ENCODE measurements around the gene CORO1A.

CORO1A gene

DNA sequence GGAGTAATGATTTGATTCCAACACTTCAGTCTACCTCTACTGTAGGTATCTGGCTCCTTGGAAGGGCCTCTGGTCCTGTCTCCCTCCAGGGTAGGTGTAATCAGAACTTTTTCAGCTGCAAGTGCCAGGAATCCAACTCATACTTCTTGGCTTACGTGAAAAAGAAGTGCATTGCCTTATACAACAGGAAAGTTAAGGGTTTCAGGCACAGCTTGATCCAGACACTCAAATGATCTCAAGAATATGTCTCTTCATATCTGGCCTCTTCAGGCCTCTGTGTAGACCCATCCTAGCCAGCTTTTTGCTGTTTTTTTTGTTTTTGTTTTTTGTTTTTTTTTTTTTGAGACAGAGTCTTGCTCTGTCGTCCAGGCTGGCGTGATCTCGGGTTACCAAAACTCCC is 4.2 kb upstream of the CORO1A start:
- Histone ChIP-seq H3K4me3 (replicated peaks; ENCODE audit: low read depth, low read length) (no peak overlapping the region), H3K36me3 (ENCODE audit: control insufficient read depth, insufficient read depth, low read length) (0 out of 2 replicates have a peak, but pooled peaks cover 1% of the 10 kb centered on the region), H3K27me3 (replicated peaks; ENCODE audit: control insufficient read depth, insufficient read depth, low read length) (no peaks in the 10 kb centered on the region)
- DNase-seq (ENCODE audit: extremely low read depth, insufficient read length), result no peak
- TF ChIP-seq, protein P1, sequence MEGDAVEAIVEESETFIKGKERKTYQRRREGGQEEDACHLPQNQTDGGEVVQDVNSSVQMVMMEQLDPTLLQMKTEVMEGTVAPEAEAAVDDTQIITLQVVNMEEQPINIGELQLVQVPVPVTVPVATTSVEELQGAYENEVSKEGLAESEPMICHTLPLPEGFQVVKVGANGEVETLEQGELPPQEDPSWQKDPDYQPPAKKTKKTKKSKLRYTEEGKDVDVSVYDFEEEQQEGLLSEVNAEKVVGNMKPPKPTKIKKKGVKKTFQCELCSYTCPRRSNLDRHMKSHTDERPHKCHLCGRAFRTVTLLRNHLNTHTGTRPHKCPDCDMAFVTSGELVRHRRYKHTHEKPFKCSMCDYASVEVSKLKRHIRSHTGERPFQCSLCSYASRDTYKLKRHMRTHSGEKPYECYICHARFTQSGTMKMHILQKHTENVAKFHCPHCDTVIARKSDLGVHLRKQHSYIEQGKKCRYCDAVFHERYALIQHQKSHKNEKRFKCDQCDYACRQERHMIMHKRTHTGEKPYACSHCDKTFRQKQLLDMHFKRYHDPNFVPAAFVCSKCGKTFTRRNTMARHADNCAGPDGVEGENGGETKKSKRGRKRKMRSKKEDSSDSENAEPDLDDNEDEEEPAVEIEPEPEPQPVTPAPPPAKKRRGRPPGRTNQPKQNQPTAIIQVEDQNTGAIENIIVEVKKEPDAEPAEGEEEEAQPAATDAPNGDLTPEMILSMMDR (IDR thresholded peaks at IDR 0.05; ENCODE audit: insufficient read depth, low read length, poor library complexity, severe bottlenecking), result no peak

DNA sequence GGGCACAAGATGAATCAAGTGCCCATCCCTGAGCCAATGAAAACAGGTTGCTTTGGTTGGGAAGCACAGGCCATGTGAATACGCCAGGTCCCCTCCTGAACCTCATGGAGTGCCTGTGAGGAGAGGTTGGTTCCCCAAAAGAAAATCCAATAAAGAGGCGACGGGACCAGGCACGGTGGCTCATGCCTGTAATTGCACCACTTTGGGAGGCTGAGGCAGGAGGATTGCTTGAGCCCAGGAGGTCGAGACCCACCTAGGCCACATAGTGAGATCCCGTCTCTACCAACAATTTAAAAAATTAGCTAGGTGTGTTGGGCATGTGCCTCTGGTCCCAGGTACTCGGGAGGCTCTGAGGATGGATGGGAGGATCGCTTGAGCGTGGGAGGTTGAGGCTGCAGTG is 3.5 kb upstream of the CORO1A start:
- Histone ChIP-seq H3K4me3 (replicated peaks; ENCODE audit: low read depth, low read length) (no peak overlapping the region), H3K27me3 (replicated peaks; ENCODE audit: control insufficient read depth, insufficient read depth, low read length) (no peaks in the 10 kb centered on the region), H3K36me3 (ENCODE audit: control insufficient read depth, insufficient read depth, low read length) (peaks cover 7% of the 10 kb centered on the region)
- DNase-seq (ENCODE audit: extremely low read depth, insufficient read length), result no peak
- TF ChIP-seq, protein P1 (IDR thresholded peaks at IDR 0.05; ENCODE audit: insufficient read depth, low read length, poor library complexity, severe bottlenecking), result no peak

DNA sequence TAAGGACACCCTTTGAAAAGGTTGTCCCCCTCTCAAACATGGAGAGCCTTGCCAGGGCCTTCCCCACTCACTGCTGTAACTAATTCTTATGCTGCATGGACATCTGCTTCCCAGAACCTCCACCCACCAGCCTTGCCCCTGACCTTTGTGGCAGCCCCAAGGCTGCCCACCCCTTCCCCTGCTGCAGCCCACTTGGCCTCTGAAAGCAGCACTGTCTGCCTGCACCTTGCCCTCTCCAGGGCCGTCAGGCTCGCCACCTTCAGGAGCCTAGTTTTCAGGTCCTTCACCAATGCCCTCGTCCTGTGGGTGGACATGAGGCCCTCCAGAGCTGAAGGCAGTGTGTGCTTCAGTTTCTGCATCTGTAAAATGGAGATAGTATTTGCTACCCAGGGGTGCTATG is 2.7 kb upstream of the CORO1A start:
- Histone ChIP-seq H3K4me3 (replicated peaks; ENCODE audit: low read depth, low read length) (no peak overlapping the region), H3K36me3 (ENCODE audit: control insufficient read depth, insufficient read depth, low read length) (peaks cover 13% of the 10 kb centered on the region), H3K27me3 (replicated peaks; ENCODE audit: control insufficient read depth, insufficient read depth, low read length) (no peaks in the 10 kb centered on the region)
- no peak for DNase-seq (ENCODE audit: extremely low read depth, insufficient read length)
- TF ChIP-seq, protein P1 (IDR thresholded peaks at IDR 0.05; ENCODE audit: insufficient read depth, low read length, poor library complexity, severe bottlenecking), result no peak

DNA sequence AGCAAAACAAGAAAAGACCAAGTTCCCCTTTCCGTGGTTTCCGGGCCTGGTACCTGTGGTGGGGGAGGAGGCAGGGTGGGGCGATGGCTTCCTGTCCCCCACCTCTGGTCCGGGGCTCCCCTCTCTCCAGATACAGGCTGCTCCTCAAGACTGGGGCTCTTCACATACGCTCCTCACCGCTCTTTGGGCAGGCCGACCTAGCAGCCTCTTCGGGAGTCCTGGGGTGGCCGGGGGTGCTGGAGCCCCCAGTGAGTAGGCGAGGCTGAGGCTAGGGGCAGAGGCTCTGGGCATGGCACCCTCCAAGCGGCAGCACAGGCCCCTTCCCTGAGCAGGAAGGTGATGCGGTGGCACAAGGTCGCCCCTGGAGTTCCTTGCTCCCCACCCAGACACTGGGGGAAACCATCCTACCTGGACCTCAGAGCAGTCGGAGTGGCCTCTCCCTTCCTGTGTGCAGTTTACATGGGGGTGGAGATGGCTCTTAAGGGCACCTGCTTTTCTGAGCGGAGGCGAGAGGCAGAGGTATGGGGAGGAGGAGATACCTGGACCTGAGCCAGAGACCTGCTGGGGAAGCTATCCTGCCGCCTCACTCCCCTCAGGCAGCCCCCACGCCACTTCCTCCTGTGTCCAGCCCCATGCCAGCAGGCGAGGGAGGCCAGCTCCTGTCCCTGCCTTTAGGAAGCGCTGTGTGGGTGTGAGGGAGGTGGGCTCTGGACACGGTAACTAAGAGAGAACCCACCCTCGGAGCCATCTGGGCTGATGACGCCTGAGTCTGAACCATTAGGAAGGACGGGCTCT is 891 bp downstream of the CORO1A start:
- DNase-seq (ENCODE audit: extremely low read depth, insufficient read length), result peak; percentile 87
- TF ChIP-seq, protein P1 (IDR thresholded peaks at IDR 0.05; ENCODE audit: insufficient read depth, low read length, poor library complexity, severe bottlenecking), result no peak
- peak overlapping the region; percentile 100 for H3K4me3 ChIP-seq (replicated peaks; ENCODE audit: low read depth, low read length)
- peaks cover 36% of the 10 kb centered on the region for H3K36me3 ChIP-seq (ENCODE audit: control insufficient read depth, insufficient read depth, low read length)
- no peaks in the 10 kb centered on the region for H3K27me3 ChIP-seq (replicated peaks; ENCODE audit: control insufficient read depth, insufficient read depth, low read length)

DNA sequence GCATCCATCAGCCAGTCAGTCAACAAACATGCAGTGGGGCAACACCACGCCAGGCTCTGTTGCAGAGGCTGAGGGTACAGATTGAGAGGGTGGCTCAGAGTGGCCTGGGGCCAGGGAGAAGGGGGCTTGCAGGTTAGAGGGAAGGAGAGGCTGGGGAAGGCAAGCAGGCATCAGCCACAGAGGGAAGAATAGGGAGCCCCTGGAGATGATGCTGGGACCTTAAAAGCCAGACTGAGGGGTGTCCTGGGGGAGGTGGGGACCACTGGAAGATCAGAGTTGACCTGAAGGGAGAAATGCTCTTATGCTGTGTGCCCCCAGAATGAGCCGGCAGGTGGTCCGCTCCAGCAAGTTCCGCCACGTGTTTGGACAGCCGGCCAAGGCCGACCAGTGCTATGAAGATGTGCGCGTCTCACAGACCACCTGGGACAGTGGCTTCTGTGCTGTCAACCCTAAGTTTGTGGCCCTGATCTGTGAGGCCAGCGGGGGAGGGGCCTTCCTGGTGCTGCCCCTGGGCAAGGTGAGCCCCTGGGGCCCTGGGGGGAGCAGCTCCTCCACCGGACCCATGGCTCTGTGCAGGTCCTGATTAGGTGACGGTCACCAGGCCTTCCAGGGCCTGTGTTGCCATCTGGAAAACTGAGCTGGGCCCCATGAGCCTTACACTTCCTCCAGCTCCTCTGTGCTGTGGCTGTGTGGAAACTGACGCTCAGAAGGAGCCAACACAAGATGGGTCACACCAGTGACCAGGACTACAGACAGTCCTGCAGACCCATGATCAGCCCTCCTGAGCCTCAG is 1.7 kb downstream of the CORO1A start:
- Histone ChIP-seq H3K4me3 (replicated peaks; ENCODE audit: low read depth, low read length) (peak overlapping the region; percentile 100), H3K36me3 (ENCODE audit: control insufficient read depth, insufficient read depth, low read length) (peaks cover 36% of the 10 kb centered on the region), H3K27me3 (replicated peaks; ENCODE audit: control insufficient read depth, insufficient read depth, low read length) (no peaks in the 10 kb centered on the region)
- no peak for DNase-seq (ENCODE audit: extremely low read depth, insufficient read length)
- TF ChIP-seq, protein P1 (IDR thresholded peaks at IDR 0.05; ENCODE audit: insufficient read depth, low read length, poor library complexity, severe bottlenecking), result no peak

Data from GM06990 (cell line).